IPS-18a (cell line): ENCODE results near the gene ANKRD27.
A peak's percentile ranks its signal among the peaks of the same experiment; 100 is the strongest.
"Not testable (repeated sequence)": the region's sequence is repeated elsewhere in the genome, so short reads cannot be mapped to it uniquely, and the experiment has no call there.

Experiments
- H3K27ac ChIP-seq: one replicate; pipeline ENCODE4 v1.5.1; 2013; ENCODE audit warnings: low read length
- H3K27me3 ChIP-seq: one replicate; pipeline ENCODE4 v1.6.1; 2013; ENCODE audit warnings: mild to moderate bottlenecking, low read length; ENCODE audit not compliant: control insufficient read depth, insufficient read depth
- H3K36me3 ChIP-seq: one replicate; pipeline ENCODE4 v1.6.1; 2013; ENCODE audit warnings: low read depth, low read length; ENCODE audit not compliant: control insufficient read depth
- H3K4me1 ChIP-seq: one replicate; pipeline ENCODE4 v1.6.1; 2013; ENCODE audit warnings: low read depth, low read length; ENCODE audit not compliant: control insufficient read depth
- H3K4me3 ChIP-seq: one replicate; pipeline ENCODE4 v1.5.1; 2013; ENCODE audit warnings: low read length
- H3K9ac ChIP-seq: one replicate; pipeline ENCODE4 v1.6.1; 2013; ENCODE audit warnings: mild to moderate bottlenecking, low read length, moderate library complexity
- H3K9me3 ChIP-seq: one replicate; pipeline ENCODE4 v1.6.1; 2013; ENCODE audit warnings: low read depth, low read length; ENCODE audit not compliant: control insufficient read depth

ANKRD27 gene

GRCh38 chr19:32674931-32675719 lies at the start of gene ANKRD27:
TSS of gene ANKRD27 (minus strand) at chr19:32675180. CDS start at chr19:32659015, 16,165 bp downstream.
- Histone ChIP-seq H3K4me1 (peaks cover 9% of the 10 kb centered on the region), H3K36me3 (no peaks in the 10 kb centered on the region), H3K9me3 (no peaks in the 10 kb centered on the region), H3K27me3 (peaks cover 52% of the 10 kb centered on the region), H3K9ac (peak within 1 kb of the TSS; percentile 54), H3K27ac (no peak within 1 kb of the TSS), H3K4me3 (peak within 1 kb of the TSS; percentile 79)

- H3K9ac ChIP-seq = no peak overlapping the region
- H3K9me3 ChIP-seq = no peaks in the 10 kb centered on the region
- peaks cover 5% of the 10 kb centered on the region for H3K4me1 ChIP-seq
- H3K27ac ChIP-seq = no peak overlapping the region
- H3K27me3 ChIP-seq = no peaks in the 10 kb centered on the region
- no peaks in the 10 kb centered on the region for H3K36me3 ChIP-seq
- H3K4me3 ChIP-seq = no peak overlapping the region
These were observed 45.9 kb upstream of the ANKRD27 start for GRCh38 chr19:32720936-32721250.

DNA sequence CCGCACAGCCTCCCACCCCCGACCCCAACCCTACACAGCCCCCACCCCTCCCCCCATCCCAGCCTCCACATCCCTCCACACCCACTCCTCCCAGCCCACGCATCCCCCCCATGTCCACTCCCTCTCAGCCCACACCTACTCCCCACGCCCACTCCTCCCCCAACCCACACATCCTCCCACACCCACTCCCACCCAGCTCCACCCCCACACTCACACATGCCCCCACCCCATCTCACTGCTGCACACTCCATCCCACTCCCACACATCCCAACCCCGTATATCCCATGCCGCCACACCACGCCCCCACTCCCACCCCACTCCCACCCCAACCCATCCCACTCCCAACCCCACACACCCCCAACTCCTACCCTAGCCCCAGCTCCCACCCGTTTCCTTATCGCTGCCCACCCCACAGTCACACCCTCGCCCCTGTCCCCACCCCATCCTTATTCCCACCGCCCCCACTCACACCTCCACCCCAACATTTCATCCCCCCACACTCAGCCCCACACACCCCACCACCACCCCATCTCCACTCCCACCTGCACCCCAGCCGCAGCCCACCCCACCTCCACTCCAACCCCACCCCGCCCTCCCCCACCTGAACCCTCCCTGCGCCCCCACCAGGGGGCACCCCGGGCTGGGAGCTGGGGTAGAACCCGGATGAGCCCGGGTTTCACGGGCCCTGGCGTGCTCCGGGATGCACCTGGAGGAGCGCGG lies 45.4 kb upstream of the ANKRD27 start:
- H3K9me3 ChIP-seq = no peaks in the 10 kb centered on the region
- H3K4me3 ChIP-seq = no peak overlapping the region
- H3K36me3 ChIP-seq = no peaks in the 10 kb centered on the region
- H3K4me1 ChIP-seq = peaks cover 5% of the 10 kb centered on the region
- no peaks in the 10 kb centered on the region for H3K27me3 ChIP-seq
- no peak overlapping the region for H3K27ac ChIP-seq
- H3K9ac ChIP-seq = no peak overlapping the region

- Histone ChIP-seq H3K4me1 (peaks cover 5% of the 10 kb centered on the region), H3K9ac (no peak within 1 kb of the TSS), H3K4me3 (no peak within 1 kb of the TSS), H3K9me3 (no peaks in the 10 kb centered on the region), H3K27me3 (no peaks in the 10 kb centered on the region), H3K27ac (no peak within 1 kb of the TSS), H3K36me3 (no peaks in the 10 kb centered on the region)
These were observed 44.7 kb upstream of the ANKRD27 start, which contains the start of gene TDRD12 for GRCh38 chr19:32719611-32720059. TSS of gene TDRD12 (plus strand) at chr19:32719767. CDS start at chr19:32720073, 306 bp downstream.

GRCh38 chr19:32718286-32718685 lies 43.3 kb upstream of the ANKRD27 start:
- H3K27me3 ChIP-seq = no peaks in the 10 kb centered on the region
- no peak overlapping the region for H3K27ac ChIP-seq
- no peak overlapping the region for H3K4me3 ChIP-seq
- no peak overlapping the region for H3K9ac ChIP-seq
- H3K4me1 ChIP-seq = peaks cover 5% of the 10 kb centered on the region
- H3K9me3 ChIP-seq = no peaks in the 10 kb centered on the region
- H3K36me3 ChIP-seq = no peaks in the 10 kb centered on the region

DNA sequence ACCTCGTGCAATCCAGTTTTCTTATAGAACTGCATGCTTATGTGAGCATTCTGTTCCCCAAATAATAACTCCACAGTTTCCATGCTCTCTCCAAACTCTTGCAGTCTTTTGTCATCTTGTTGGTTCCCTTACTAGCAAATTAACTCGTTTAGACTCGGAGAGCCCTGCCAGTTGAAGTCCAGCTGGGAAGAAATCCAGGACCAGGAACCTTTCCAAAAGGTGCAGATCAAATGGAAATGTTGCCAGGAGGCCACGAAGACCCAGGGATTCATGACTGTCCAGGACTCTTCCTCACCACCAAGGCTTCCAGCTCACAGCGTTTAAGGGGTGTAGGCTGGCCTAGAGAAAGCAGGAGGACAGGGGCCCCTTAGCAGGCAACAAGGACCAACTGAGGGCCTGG lies 42.5 kb upstream of the ANKRD27 start:
- no peak overlapping the region for H3K4me3 ChIP-seq
- H3K4me1 ChIP-seq = peaks cover 5% of the 10 kb centered on the region
- no peak overlapping the region for H3K9ac ChIP-seq
- H3K27me3 ChIP-seq = no peaks in the 10 kb centered on the region
- no peaks in the 10 kb centered on the region for H3K9me3 ChIP-seq
- H3K27ac ChIP-seq = no peak overlapping the region
- H3K36me3 ChIP-seq = no peaks in the 10 kb centered on the region

DNA sequence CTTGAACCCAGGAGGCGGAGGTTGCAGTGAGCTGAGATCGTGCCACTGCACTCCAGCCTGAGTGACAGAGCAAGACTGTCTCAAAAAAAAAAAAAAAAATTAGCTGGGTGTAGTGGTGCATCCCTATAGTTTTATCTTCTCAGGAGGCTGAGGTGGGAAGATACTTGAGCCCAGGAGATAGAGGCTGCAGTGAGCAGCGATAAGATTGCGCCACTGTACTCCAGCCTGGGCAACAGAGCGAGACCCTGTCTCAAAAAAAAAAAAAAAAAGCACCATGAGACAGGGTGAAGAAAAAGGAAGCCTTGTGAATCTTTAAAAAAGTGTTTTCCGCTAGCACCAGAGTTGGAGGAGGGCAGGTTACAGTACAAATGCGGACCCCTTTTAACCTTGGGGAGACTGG lies 41.2 kb upstream of the ANKRD27 start:
- H3K4me1 ChIP-seq, H3K9me3 ChIP-seq, H3K9ac ChIP-seq, H3K36me3 ChIP-seq, H3K27me3 ChIP-seq, H3K4me3 ChIP-seq, H3K27ac ChIP-seq: not testable (repeated sequence)

GRCh38 chr19:32711747-32712146 lies 36.8 kb upstream of the ANKRD27 start:
- Histone ChIP-seq H3K4me1 (no peaks in the 10 kb centered on the region), H3K4me3 (no peak overlapping the region), H3K36me3 (no peaks in the 10 kb centered on the region), H3K27me3 (no peaks in the 10 kb centered on the region), H3K27ac (no peak overlapping the region), H3K9ac (no peak overlapping the region), H3K9me3 (no peaks in the 10 kb centered on the region)

- no peaks in the 10 kb centered on the region for H3K9me3 ChIP-seq
- H3K9ac ChIP-seq = no peak overlapping the region
- H3K36me3 ChIP-seq = no peaks in the 10 kb centered on the region
- H3K4me1 ChIP-seq = no peaks in the 10 kb centered on the region
- no peak overlapping the region for H3K27ac ChIP-seq
- H3K4me3 ChIP-seq = no peak overlapping the region
- no peaks in the 10 kb centered on the region for H3K27me3 ChIP-seq
These were observed 34.1 kb upstream of the ANKRD27 start for GRCh38 chr19:32709032-32709431.

DNA sequence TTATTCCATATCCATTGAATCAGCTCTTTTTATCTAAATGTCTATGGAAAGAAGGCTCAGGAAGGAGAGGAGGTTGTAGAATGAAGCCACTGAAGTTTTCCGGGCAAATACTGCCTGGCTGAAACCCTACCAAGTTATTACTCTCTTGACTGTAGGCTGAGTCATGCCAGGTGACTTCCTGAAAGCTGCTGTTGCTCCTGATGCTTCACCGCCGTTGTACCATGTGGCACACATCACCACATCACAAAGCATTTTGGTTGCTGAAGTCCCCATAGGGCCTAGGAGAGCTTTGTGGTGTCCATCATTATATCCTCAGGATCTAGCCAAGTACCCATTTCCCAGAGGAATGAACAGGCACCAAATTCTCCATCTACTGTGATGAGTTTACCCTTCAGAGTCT lies 33.5 kb upstream of the ANKRD27 start:
- peaks cover 3% of the 10 kb centered on the region for H3K9me3 ChIP-seq
- H3K9ac ChIP-seq = no peak overlapping the region
- H3K4me3 ChIP-seq = no peak overlapping the region
- no peak overlapping the region for H3K27ac ChIP-seq
- no peaks in the 10 kb centered on the region for H3K4me1 ChIP-seq
- no peaks in the 10 kb centered on the region for H3K27me3 ChIP-seq
- no peaks in the 10 kb centered on the region for H3K36me3 ChIP-seq

DNA sequence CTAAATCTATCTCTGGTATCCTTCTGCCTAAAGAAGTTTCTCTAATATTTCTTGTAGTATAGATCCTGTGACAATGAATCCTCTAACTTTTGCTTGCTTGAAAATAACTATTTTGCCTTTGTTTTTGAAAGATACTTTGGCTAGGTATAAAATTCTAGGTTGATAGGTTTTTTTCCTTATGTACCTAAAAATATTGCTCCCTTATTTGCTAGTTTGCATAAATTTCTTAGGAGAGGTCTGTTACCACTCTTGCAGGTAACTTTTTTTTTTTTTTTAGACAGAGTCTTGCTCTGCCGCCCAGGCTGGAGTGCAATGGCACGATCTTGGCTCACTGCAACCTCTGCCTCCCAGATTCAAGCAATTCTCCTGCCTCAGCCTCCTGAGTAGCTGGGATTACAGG lies 29.0 kb upstream of the ANKRD27 start:
- H3K36me3 ChIP-seq, H3K4me3 ChIP-seq, H3K9me3 ChIP-seq, H3K27me3 ChIP-seq, H3K9ac ChIP-seq, H3K4me1 ChIP-seq, H3K27ac ChIP-seq: not testable (repeated sequence)

- H3K36me3 ChIP-seq = no peaks in the 10 kb centered on the region
- peaks cover 7% of the 10 kb centered on the region for H3K4me1 ChIP-seq
- H3K4me3 ChIP-seq = no peak overlapping the region
- no peak overlapping the region for H3K9ac ChIP-seq
- H3K27ac ChIP-seq = no peak overlapping the region
- H3K9me3 ChIP-seq = peaks cover 3% of the 10 kb centered on the region
- H3K27me3 ChIP-seq = no peaks in the 10 kb centered on the region
These were observed 27.0 kb upstream of the ANKRD27 start for GRCh38 chr19:32702010-32702409.
